IMR-90 (cell line): ENCODE measurements around the gene DUS2. TPM values are rescaled to one million over a fixed set of nuclear protein-coding genes. Genes with fewer than 3 reads are reported as not detected.

Experiments
- ATAC-seq: fragments of 200-7000 bp; cut with Tn5 transposase; 2 replicates; pipeline ENCODE4 v1.9.1; 2020; ENCODE audit warnings: low read depth, mild to moderate bottlenecking, moderate library complexity
- BruUV-seq: library from RNA; stranded (reverse); fragments of 400-500 nt; replicated peaks from 2 replicates; lab custom pipeline; 2021; lab: Mats Ljungman, UMichigan
- CTCF ChIA-PET: fragments of 300-600 bp; formaldehyde crosslinking; extraction: SDS; loops from one replicate; lab custom pipeline; 2021; ENCODE audit warnings: antibody characterized with exemption; lab: Yijun Ruan, JAX
- POLR2A ChIA-PET: fragments of 300-600 bp; sonication (Branson Sonifier 250); formaldehyde crosslinking; loops from one replicate; lab custom pipeline; 2022; ENCODE audit warnings: antibody characterized with exemption; ENCODE audit not compliant: unreplicated experiment; lab: Charles Lee
- DNase-seq: peaks from one replicate; pipeline ENCODE4 v3.0.0; 2013
- H2AFZ ChIP-seq: replicated peaks from 2 replicates; pipeline ENCODE3; 2013; ENCODE audit warnings: low read length, mild to moderate bottlenecking; ENCODE audit not compliant: poor library complexity
- H2AK5ac ChIP-seq: 2 replicates; pipeline ENCODE4 v1.6.1; 2013; ENCODE audit warnings: low read depth, low read length, inconsistent platforms
- H2AK9ac ChIP-seq: replicated peaks from 2 replicates; pipeline ENCODE3; 2013; ENCODE audit warnings: mild to moderate bottlenecking, low read depth, low read length, moderate library complexity; ENCODE audit not compliant: poor library complexity
- H2BK120ac ChIP-seq: 2 replicates; pipeline ENCODE4 v1.6.1; 2013; ENCODE audit warnings: low read depth, low read length, inconsistent platforms
- H2BK15ac ChIP-seq: 3 replicates; pipeline ENCODE4 v1.6.1; 2013; ENCODE audit warnings: low read depth, low read length, inconsistent platforms
- H2BK20ac ChIP-seq: 2 replicates; pipeline ENCODE4 v1.6.1; 2013; ENCODE audit warnings: low read depth, mild to moderate bottlenecking, inconsistent platforms, low read length, moderate library complexity
- H2BK5ac ChIP-seq: 2 replicates; pipeline ENCODE4 v1.6.1; 2013; ENCODE audit warnings: mild to moderate bottlenecking, low read depth, low read length, inconsistent platforms; ENCODE audit not compliant: poor library complexity, severe bottlenecking
- H3K14ac ChIP-seq: replicated peaks from 2 replicates; pipeline ENCODE4 v1.6.1; 2013; ENCODE audit warnings: low read depth, low read length, inconsistent platforms
- H3K18ac ChIP-seq: 2 replicates; pipeline ENCODE4 v1.6.1; 2013; ENCODE audit warnings: low read depth, low read length, control low read depth
- H3K23ac ChIP-seq: 2 replicates; pipeline ENCODE4 v1.6.1; 2013; ENCODE audit warnings: low read depth, low read length, inconsistent platforms
- H3K27ac ChIP-seq: 2 replicates; pipeline ENCODE4 v1.5.1; 2013; ENCODE audit warnings: mild to moderate bottlenecking, control low read depth, low read length; ENCODE audit not compliant: insufficient read depth
- H3K27me3 ChIP-seq: 2 replicates; pipeline ENCODE4 v1.6.1; 2013; ENCODE audit warnings: low read length; ENCODE audit not compliant: control insufficient read depth, insufficient read depth
- H3K36me3 ChIP-seq: 2 replicates; pipeline ENCODE4 v1.6.1; 2013; ENCODE audit warnings: low read length, mixed read lengths; ENCODE audit not compliant: control insufficient read depth, insufficient read depth
- H3K4ac ChIP-seq: 2 replicates; pipeline ENCODE4 v1.6.1; 2013; ENCODE audit warnings: low read depth, low read length, inconsistent platforms
- H3K4me1 ChIP-seq: 2 replicates; pipeline ENCODE4 v1.6.1; 2013; ENCODE audit warnings: low read length, mixed read lengths; ENCODE audit not compliant: control insufficient read depth, insufficient read depth
- H3K4me2 ChIP-seq: 2 replicates; pipeline ENCODE4 v1.6.1; 2013; ENCODE audit warnings: low read depth, mild to moderate bottlenecking, control low read depth, low read length, moderate library complexity
- H3K4me3 ChIP-seq: 2 replicates; pipeline ENCODE4 v1.5.1; 2013; ENCODE audit warnings: low read depth, mild to moderate bottlenecking, control low read depth, low read length, moderate library complexity; ENCODE audit not compliant: insufficient read depth
- H3K56ac ChIP-seq: 2 replicates; pipeline ENCODE4 v1.6.1; 2013; ENCODE audit warnings: low read length, inconsistent platforms; ENCODE audit not compliant: insufficient read depth; ENCODE audit errors: extremely low read depth
- H3K79me1 ChIP-seq, 2 experiments: 2 replicates each; pipeline ENCODE4 v1.6.1; 2013; ENCODE audit warnings: low read length in 2 of 2, inconsistent platforms in 1 of 2, low read depth in 1 of 2
- H3K9ac ChIP-seq: 2 replicates; pipeline ENCODE4 v1.6.1; 2013; ENCODE audit warnings: low read depth, low read length, control low read depth
- H3K9me1 ChIP-seq: 2 replicates; pipeline ENCODE4 v1.6.1; 2013; ENCODE audit warnings: low read length, inconsistent platforms; ENCODE audit not compliant: insufficient read depth
- H3K9me3 ChIP-seq: 2 replicates; pipeline ENCODE4 v1.6.1; 2013; ENCODE audit warnings: low read length; ENCODE audit not compliant: control insufficient read depth, insufficient read depth
- H4K20me1 ChIP-seq: 2 replicates; pipeline ENCODE4 v1.6.1; 2013; ENCODE audit warnings: low read length, inconsistent platforms; ENCODE audit not compliant: insufficient read depth
- H4K5ac ChIP-seq: 2 replicates; pipeline ENCODE4 v1.6.1; 2013; ENCODE audit warnings: mild to moderate bottlenecking, low read depth, low read length, control low read depth
- H4K8ac ChIP-seq, 2 experiments: 2 replicates each; pipeline ENCODE4 v1.6.1; 2013; ENCODE audit warnings: low read depth in 2 of 2, low read length in 2 of 2, control low read depth in 1 of 2, inconsistent platforms in 1 of 2
- H4K91ac ChIP-seq: 2 replicates; pipeline ENCODE4 v1.6.1; 2013; ENCODE audit warnings: low read depth, low read length, inconsistent platforms; ENCODE audit not compliant: insufficient read depth
- BHLHE40 ChIP-seq: fragments of 150-350 bp; IDR thresholded peaks from 2 replicates; pipeline ENCODE4 v1.6.1; 2016; ENCODE audit warnings: mild to moderate bottlenecking, low read depth, low read length
- CEBPB ChIP-seq: IDR thresholded peaks from 2 replicates; pipeline ENCODE4 v1.6.1; 2012; ENCODE audit warnings: low read depth, low read length, improper control_type of control experiment
- CHD1 ChIP-seq: IDR thresholded peaks from 2 replicates; pipeline ENCODE4 v1.6.1; 2012; ENCODE audit warnings: low read depth, low read length, improper control_type of control experiment
- FOS ChIP-seq: fragments of 150-350 bp; IDR thresholded peaks from 2 replicates; pipeline ENCODE4 v1.6.1; 2016; ENCODE audit warnings: low read depth, low read length
- MAFK ChIP-seq: IDR thresholded peaks from 2 replicates; pipeline ENCODE4 v1.6.1; 2012; ENCODE audit warnings: low read depth, low read length, improper control_type of control experiment
- MAZ ChIP-seq: IDR thresholded peaks from 2 replicates; pipeline ENCODE4 v1.6.1; 2012; ENCODE audit warnings: low read depth, mild to moderate bottlenecking, low read length, improper control_type of control experiment, moderate library complexity, borderline replicate concordance
- MXI1 ChIP-seq: IDR thresholded peaks from 2 replicates; pipeline ENCODE4 v1.6.1; 2012; ENCODE audit warnings: low read depth, mild to moderate bottlenecking, low read length, moderate library complexity, borderline replicate concordance
- NFE2L2 ChIP-seq: fragments of 150-350 bp; IDR thresholded peaks from 2 replicates; pipeline ENCODE4 v1.6.1; 2016; ENCODE audit warnings: low read depth, mild to moderate bottlenecking, low read length
- POLR2A ChIP-seq: IDR thresholded peaks from 2 replicates; pipeline ENCODE4 v1.6.1; 2012; ENCODE audit warnings: mild to moderate bottlenecking, low read depth, low read length
- RAD21 ChIP-seq: IDR thresholded peaks from 2 replicates; pipeline ENCODE4 v1.6.1; 2012; ENCODE audit warnings: low read length, improper control_type of control experiment
- RCOR1 ChIP-seq: IDR thresholded peaks from 2 replicates; pipeline ENCODE4 v1.6.1; 2012; ENCODE audit warnings: mild to moderate bottlenecking, low read length, improper control_type of control experiment; ENCODE audit not compliant: insufficient replicate concordance
- RFX5 ChIP-seq: IDR thresholded peaks from 2 replicates; pipeline ENCODE4 v1.8.0; 2012; ENCODE audit warnings: low read depth, mild to moderate bottlenecking, low read length, moderate library complexity
- SMC3 ChIP-seq: fragments of 150-350 bp; IDR thresholded peaks from 2 replicates; pipeline ENCODE4 v1.6.1; 2016; ENCODE audit warnings: low read depth, mild to moderate bottlenecking, antibody characterized with exemption, low read length, moderate library complexity
- WGBS, 2 experiments: methylation state at CpG; one replicate each; pipeline versions ENCODE4 v1.1.5 to v1.1.7; 2013; ENCODE audit warnings: missing lambda C conversion rate in 2 of 2; ENCODE audit not compliant: insufficient read length in 1 of 2; ENCODE audit errors: extremely low coverage in 2 of 2; 5-methylcytosine and 5-hydroxymethylcytosine counted together
- dilution Hi-C: fragments of 300-500 bp; cut with HindIII; formaldehyde crosslinking; loops from one replicate; pipeline ENCODE4 v1.14.3; 2018; ENCODE audit warnings: low sequenced_read_pairs; ENCODE audit not compliant: unreplicated experiment
- in situ Hi-C: fragments of 300-500 bp; cut with MboI; formaldehyde crosslinking; loops from 3 replicates; pipeline ENCODE4 v1.14.3; 2019; ENCODE audit warnings: low sequenced_read_pairs, inconsistent platforms, mixed read lengths
- intact Hi-C: fragments of 100-400 bp; cut with micrococcal nuclease; formaldehyde crosslinking; loops from 2 replicates; pipeline ENCODE4 v1.10.0; 2022
- polyA plus RNA-seq, 3 experiments: library from polyadenylated mRNA; depleted of rRNA; stranded (reverse); fragments of >200 nt; gene quantifications; 2 replicates each; pipeline ENCODE4 v1.2.3, GENCODE V29; 2012; ENCODE audit warnings: low replicate concordance in 1 of 3
- total RNA-seq: library from RNA; depleted of rRNA; stranded (reverse); fragments of >200 nt; gene quantifications from 2 replicates; pipeline ENCODE4 v1.2.3, GENCODE V29; 2012
- TF ChIP-seq, protein P1 (sequence below): fragments of 150-350 bp; IDR thresholded peaks from 2 replicates; pipeline ENCODE4 v1.6.1; 2016; ENCODE audit warnings: low read depth, mild to moderate bottlenecking, low read length, moderate library complexity, borderline replicate concordance
- TF ChIP-seq, protein P2 (sequence below): conservative IDR thresholded peaks from 2 replicates; pipeline ENCODE4 v1.5.1; 2012; ENCODE audit warnings: mild to moderate bottlenecking, low read depth, low read length, improper control_type of control experiment
- TF ChIP-seq, protein P3 (sequence below): fragments of 150-350 bp; IDR thresholded peaks from 2 replicates; pipeline ENCODE4 v1.6.1; 2017; ENCODE audit warnings: mild to moderate bottlenecking, antibody characterized with exemption, low read length, low read depth

Gene DUS2
- total and polyA plus RNA-seq, 2 of the 4 experiments (the other 2 are of a cell fraction) = 15.8 to 30.5 TPM

GRCh38 chr16:68113765-68114240 is 90.7 kb downstream of the DUS2 start:
- Histone ChIP-seq H3K23ac (no peak overlapping the region; the same call in 1 of the 2 replicates), H3K27ac (no peak overlapping the region), H2BK15ac (no peak overlapping the region), H3K18ac (no peak overlapping the region), H3K56ac (no peak overlapping the region), H4K8ac (no peak overlapping the region), H3K4me3 (no peak overlapping the region), H3K9me3 (peaks cover 4% of the 10 kb centered on the region; the same call in 1 of the 2 replicates), H2AK5ac (no peak overlapping the region), H3K36me3 (no peaks in the 10 kb centered on the region), H3K79me1 (peaks cover 22 to 59% of the 10 kb centered on the region in 2 experiments), H3K14ac (no peak overlapping the region), H3K4me2 (no peak overlapping the region), H4K91ac (no peak overlapping the region), H3K4me1 (no peaks in the 10 kb centered on the region), H3K4ac (no peak overlapping the region), H2AFZ (no peak overlapping the region), H3K9ac (no peak overlapping the region), H3K9me1 (0 out of 2 replicates have a peak, but pooled peaks cover 5% of the 10 kb centered on the region), H3K27me3 (no peaks in the 10 kb centered on the region), H2BK20ac (no peak overlapping the region), H2BK5ac (no peak overlapping the region), H2BK120ac (no peak overlapping the region), H4K20me1 (peaks cover 17% of the 10 kb centered on the region), H2AK9ac (no peak overlapping the region), H4K5ac (no peak overlapping the region)
- ChIA-PET POLR2A (no interaction called here), CTCF (no interaction called here)
- in situ Hi-C loops = no loop called here
- intact Hi-C loops = no loop called here
- no peak for ATAC-seq
- DNase-seq = no peak
- BruUV-seq = no TSS peak
- 100% methylated on average over 4 of the region's 12 CpGs; no CpG with 5 or more reads in 1 of the 2 experiments for WGBS, 2 experiments
- dilution Hi-C loops = no loop called here
- no peak for TF ChIP-seq CEBPB
- TF ChIP-seq, protein P1, sequence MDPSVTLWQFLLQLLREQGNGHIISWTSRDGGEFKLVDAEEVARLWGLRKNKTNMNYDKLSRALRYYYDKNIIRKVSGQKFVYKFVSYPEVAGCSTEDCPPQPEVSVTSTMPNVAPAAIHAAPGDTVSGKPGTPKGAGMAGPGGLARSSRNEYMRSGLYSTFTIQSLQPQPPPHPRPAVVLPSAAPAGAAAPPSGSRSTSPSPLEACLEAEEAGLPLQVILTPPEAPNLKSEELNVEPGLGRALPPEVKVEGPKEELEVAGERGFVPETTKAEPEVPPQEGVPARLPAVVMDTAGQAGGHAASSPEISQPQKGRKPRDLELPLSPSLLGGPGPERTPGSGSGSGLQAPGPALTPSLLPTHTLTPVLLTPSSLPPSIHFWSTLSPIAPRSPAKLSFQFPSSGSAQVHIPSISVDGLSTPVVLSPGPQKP = no peak
- TF ChIP-seq RCOR1 = no peak
- no peak for TF ChIP-seq MXI1
- no peak for TF ChIP-seq MAFK
- TF ChIP-seq, protein P2, sequence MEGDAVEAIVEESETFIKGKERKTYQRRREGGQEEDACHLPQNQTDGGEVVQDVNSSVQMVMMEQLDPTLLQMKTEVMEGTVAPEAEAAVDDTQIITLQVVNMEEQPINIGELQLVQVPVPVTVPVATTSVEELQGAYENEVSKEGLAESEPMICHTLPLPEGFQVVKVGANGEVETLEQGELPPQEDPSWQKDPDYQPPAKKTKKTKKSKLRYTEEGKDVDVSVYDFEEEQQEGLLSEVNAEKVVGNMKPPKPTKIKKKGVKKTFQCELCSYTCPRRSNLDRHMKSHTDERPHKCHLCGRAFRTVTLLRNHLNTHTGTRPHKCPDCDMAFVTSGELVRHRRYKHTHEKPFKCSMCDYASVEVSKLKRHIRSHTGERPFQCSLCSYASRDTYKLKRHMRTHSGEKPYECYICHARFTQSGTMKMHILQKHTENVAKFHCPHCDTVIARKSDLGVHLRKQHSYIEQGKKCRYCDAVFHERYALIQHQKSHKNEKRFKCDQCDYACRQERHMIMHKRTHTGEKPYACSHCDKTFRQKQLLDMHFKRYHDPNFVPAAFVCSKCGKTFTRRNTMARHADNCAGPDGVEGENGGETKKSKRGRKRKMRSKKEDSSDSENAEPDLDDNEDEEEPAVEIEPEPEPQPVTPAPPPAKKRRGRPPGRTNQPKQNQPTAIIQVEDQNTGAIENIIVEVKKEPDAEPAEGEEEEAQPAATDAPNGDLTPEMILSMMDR = no peak
- no peak for TF ChIP-seq RFX5
- TF ChIP-seq, protein P3, sequence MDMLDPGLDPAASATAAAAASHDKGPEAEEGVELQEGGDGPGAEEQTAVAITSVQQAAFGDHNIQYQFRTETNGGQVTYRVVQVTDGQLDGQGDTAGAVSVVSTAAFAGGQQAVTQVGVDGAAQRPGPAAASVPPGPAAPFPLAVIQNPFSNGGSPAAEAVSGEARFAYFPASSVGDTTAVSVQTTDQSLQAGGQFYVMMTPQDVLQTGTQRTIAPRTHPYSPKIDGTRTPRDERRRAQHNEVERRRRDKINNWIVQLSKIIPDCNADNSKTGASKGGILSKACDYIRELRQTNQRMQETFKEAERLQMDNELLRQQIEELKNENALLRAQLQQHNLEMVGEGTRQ = no peak
- no peak for TF ChIP-seq BHLHE40
- no peak for TF ChIP-seq RAD21
- no peak for TF ChIP-seq SMC3
- no peak for TF ChIP-seq MAZ
- TF ChIP-seq CHD1 = no peak
- TF ChIP-seq NFE2L2 = no peak
- no peak for TF ChIP-seq FOS
- TF ChIP-seq POLR2A = no peak
